ENCODE measurements around the gene SLIT1.

The SLIT1 gene

GRCh38 chr10:97013568-97013967, 172.2 kb downstream of the SLIT1 start:
- Histone ChIP-seq H3K27me3 (ENCODE audit: insufficient read depth, low read depth, severe bottlenecking) (no peaks in the 10 kb centered on the region), H3K36me3 (no peaks in the 10 kb centered on the region), H3K9me3 (ENCODE audit: severe bottlenecking) (peaks cover 5% of the 10 kb centered on the region), H3K4me3 (ENCODE audit: low read depth, low read length) (no peak overlapping the region), H3K27ac (no peak overlapping the region)
- no peak for TF ChIP-seq CTCF (IDR thresholded peaks at IDR 0.05; ENCODE audit: low read depth, low read length)
- no peak for DNase-seq

- no peak for DNase-seq
- no peak overlapping the region for H3K4me3 ChIP-seq (ENCODE audit: low read depth, low read length)
- peaks cover 5% of the 10 kb centered on the region for H3K9me3 ChIP-seq (ENCODE audit: severe bottlenecking)
- no peak for TF ChIP-seq CTCF (IDR thresholded peaks at IDR 0.05; ENCODE audit: low read depth, low read length)
- no peaks in the 10 kb centered on the region for H3K27me3 ChIP-seq (ENCODE audit: insufficient read depth, low read depth, severe bottlenecking)
- H3K36me3 ChIP-seq, result no peaks in the 10 kb centered on the region
- no peak overlapping the region for H3K27ac ChIP-seq
These were observed 173.3 kb downstream of the SLIT1 start for GRCh38 chr10:97012470-97012869.

- Histone ChIP-seq H3K4me3 (ENCODE audit: low read depth, low read length) (no peak overlapping the region), H3K9me3 (ENCODE audit: severe bottlenecking) (peaks cover 5% of the 10 kb centered on the region), H3K27me3 (ENCODE audit: insufficient read depth, low read depth, severe bottlenecking) (no peaks in the 10 kb centered on the region), H3K27ac (no peak overlapping the region), H3K36me3 (no peaks in the 10 kb centered on the region)
- TF ChIP-seq CTCF (IDR thresholded peaks at IDR 0.05; ENCODE audit: low read depth, low read length), result no peak
- DNase-seq, result no peak
These were observed 174.4 kb downstream of the SLIT1 start for GRCh38 chr10:97011397-97011796.

- no peak for TF ChIP-seq CTCF (IDR thresholded peaks at IDR 0.05; ENCODE audit: low read depth, low read length)
These were observed 175.0 kb downstream of the SLIT1 start for GRCh38 chr10:97010695-97011206.

GRCh38 chr10:97007417-97007816, 178.3 kb downstream of the SLIT1 start:
- no peak overlapping the region for H3K4me3 ChIP-seq (ENCODE audit: low read depth, low read length)
- no peak overlapping the region for H3K27ac ChIP-seq
- no peak for TF ChIP-seq CTCF (IDR thresholded peaks at IDR 0.05; ENCODE audit: low read depth, low read length)
- H3K27me3 ChIP-seq (ENCODE audit: insufficient read depth, low read depth, severe bottlenecking), result no peaks in the 10 kb centered on the region
- H3K9me3 ChIP-seq (ENCODE audit: severe bottlenecking), result peaks cover 5% of the 10 kb centered on the region
- DNase-seq, result no peak
- no peaks in the 10 kb centered on the region for H3K36me3 ChIP-seq

More at GRCh38 chr10:97010695-97011206, 175.0 kb downstream of the SLIT1 start:
- Histone ChIP-seq H3K27me3 (ENCODE audit: insufficient read depth, low read depth, severe bottlenecking) (no peaks in the 10 kb centered on the region), H3K9me3 (ENCODE audit: severe bottlenecking) (peaks cover 5% of the 10 kb centered on the region), H3K27ac (no peak overlapping the region), H3K4me3 (ENCODE audit: low read depth, low read length) (no peak overlapping the region), H3K36me3 (no peaks in the 10 kb centered on the region)
- no peak for DNase-seq

- no peak overlapping the region for H3K27ac ChIP-seq
- no peaks in the 10 kb centered on the region for H3K36me3 ChIP-seq
- no peak overlapping the region for H3K4me3 ChIP-seq (ENCODE audit: low read depth, low read length)
- TF ChIP-seq CTCF (IDR thresholded peaks at IDR 0.05; ENCODE audit: low read depth, low read length), result no peak
- H3K27me3 ChIP-seq (ENCODE audit: insufficient read depth, low read depth, severe bottlenecking), result no peaks in the 10 kb centered on the region
- peaks cover 5% of the 10 kb centered on the region for H3K9me3 ChIP-seq (ENCODE audit: severe bottlenecking)
- no peak for DNase-seq
These were observed 179.4 kb downstream of the SLIT1 start for GRCh38 chr10:97006364-97006763.

All from WERI-Rb-1 (cell line).